HG03196 (cell line): Measurements from ENCODE around the gene FOXP2.
"Not testable (repeated sequence)": the region's sequence is repeated elsewhere in the genome, so short reads cannot be mapped to it uniquely, and the experiment has no call there.

Experiments
- ATAC-seq: cut with Tn5 transposase; IDR thresholded peaks from one replicate; pipeline ENCODE4 v1.9.1; 2021; ENCODE audit not compliant: unreplicated experiment

FOXP2 gene

DNA sequence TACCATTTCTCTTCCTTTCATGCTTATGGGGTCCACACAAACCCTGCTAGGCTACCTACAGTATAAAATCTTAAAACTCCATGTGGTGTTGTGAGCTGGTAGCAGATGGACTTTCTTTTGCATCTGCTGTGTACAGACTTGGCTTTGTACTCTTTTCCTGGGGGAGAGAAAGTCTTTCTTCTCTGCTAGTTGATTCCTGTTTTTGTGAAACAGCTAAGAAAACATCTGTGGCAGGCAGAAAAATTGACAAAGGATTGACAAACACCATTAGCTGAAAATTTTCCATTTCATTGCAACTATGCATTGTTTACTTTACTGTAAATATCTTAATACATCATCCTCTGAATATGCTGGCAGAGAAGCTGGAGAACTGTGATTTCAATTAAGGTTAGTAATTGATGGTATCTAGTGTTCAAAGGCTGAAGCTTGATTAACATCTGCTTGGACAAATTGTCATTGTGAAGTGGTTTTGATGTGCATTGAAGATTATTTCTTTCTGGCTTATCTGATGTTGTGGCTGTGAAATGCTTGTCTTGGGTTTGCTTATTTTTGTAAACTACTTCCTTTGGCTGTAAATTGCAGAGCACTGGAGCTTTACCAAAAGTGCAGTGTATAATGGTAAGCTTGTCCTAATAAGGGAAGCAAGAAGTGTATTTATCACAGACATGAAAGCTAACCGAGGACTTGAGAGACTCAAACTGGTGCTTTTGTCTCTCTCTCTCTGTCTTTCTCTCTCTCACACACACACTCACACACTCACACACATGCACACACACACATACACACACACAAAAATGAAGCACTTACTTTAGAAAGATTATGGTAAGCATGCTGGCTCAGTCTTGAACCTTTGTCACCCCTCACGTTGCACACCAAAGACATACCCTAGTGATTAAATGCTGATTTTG lies at the start of gene FOXP2:
Gene FOXP2 (plus strand): TSS at position 660 of the 908 bp plus-strand sequence. CDS start 11,697 bp downstream, outside the sequence.
- ATAC-seq = no peak

- ATAC-seq = no peak
Observed at GRCh38 chr7:114365791-114366190, 48.8 kb upstream of the FOXP2 start.

DNA sequence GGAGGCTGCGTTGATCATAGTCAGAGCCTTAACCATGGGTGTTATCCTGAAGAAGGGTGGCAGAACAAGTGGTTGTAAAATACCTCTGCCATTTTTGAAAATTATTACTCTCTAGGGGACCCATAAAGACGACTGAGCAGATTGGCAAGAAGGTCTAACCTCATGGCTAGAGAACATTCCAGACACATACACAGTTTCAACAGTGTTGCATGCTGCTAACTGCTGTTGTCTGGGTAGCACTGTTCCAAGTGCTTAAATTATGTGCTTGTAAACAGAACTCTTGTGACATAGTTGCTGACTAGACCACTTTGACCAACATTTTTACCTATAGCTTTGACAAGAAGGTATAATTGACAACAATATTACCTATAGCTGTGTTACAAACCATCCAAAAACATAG lies 46.1 kb upstream of the FOXP2 start:
- ATAC-seq = no peak

DNA sequence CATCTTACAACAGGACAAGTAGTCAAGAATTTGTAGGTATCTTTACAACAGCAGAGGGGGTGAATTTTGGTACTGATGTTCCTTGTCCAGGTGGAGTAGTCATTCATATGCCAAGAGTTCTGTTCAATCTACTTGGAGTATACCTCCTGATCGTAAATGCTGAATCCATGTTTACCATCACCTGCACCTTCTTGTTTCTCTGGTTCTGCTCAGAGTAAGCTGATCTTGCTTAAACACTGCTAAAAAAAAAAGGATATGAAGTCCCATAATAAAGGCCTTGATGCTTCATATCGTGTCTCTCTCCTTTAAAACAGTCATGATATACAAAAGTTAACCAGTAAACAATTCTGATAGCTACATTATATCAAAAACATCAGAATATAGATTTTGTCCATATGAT lies 45.3 kb upstream of the FOXP2 start:
- no peak for ATAC-seq

DNA sequence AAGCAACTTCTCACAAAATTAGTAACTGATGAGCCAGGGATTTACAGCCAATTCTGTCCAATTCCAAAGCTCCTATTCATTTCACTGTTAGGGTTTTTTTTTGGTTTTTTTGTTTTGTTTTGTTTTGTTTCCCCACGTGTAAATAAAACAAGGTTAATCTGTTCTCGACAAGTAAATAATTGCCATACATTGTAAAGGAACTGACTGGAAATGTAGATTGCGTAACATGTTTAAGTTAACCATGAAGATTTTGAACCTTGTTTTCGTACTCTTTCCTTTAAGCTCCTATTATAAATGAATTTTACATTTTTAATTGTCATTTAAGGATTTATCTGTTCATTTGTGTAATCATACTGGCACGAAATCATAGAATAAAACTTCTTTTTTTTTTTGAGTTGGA lies 42.0 kb upstream of the FOXP2 start:
- no peak for ATAC-seq

DNA sequence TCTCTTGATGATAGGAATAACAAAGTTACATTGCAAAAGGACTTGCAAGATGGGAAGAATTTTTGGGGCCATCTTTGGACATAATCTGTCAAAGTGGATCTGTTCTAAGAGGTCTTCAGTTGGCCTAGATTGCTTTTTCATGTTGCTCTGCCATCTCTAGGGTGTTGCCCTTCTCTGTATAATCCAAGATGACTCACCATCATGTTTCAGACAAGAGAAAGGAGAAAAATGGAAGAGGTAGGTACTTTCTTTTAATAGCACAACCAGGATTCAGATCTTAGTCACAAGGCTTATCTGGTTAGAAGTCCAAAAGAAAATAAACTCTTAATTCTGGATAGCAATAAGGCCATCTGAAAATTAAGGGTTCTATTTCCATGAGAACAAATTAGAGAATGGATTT lies 38.7 kb upstream of the FOXP2 start:
- no peak for ATAC-seq

GRCh38 chr7:114383946-114384345 lies 30.7 kb upstream of the FOXP2 start:
- not testable (repeated sequence) for ATAC-seq

GRCh38 chr7:114384346-114384745 lies 30.3 kb upstream of the FOXP2 start:
- ATAC-seq = not testable (repeated sequence)

DNA sequence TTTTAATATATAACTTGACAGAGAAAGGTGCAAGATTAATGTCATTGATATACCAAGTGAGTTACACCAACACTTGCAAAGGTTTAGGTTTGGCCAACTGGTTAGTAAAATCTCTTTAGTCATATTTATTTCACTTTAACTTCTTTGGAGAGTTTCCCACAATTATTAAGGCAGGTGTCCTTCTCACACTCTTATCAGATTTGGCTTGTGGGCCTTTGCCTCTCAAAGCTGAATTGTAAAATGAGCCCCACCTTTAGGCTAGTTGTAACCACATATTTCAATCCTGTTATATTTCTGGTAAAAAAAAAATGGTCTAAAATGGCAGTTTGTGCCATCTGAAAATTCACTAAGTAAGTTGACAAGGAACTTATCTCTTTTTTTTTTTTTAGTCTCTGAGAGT lies 26.6 kb upstream of the FOXP2 start:
- ATAC-seq = no peak

GRCh38 chr7:114392686-114393085 lies 21.9 kb upstream of the FOXP2 start:
- ATAC-seq = no peak

DNA sequence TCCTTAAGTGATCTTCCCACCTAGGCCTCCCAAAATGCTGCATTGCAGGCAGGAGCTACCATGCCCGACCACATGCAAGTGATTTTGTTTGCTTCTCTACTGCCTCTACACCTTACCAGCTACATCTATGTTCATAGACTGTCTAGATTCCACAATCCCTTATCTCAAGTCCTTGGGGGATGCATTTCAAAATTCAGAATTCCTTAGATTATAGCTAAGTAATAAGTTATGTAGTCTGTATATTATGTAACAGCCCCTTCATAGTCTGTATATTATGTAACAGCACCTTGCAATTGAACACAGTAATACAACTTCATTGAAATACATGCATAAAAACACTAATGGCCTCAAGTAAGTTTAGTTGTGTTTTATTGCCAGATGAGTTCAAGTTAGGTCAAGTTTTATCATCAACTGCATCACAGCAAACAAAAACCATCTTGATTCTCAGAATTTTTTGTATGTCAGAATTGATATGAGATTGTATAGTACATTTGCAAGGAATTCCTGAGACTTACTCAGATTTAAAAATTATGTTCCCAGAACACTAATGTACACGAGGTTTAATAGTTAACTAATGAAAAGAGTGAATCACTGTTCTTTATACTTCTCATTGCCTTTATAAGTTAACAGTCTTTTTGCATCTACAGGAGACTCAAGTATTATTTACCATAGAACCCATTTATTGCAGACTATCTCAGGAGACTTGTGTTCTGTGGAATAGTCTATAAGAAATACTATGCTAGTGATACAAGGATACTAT lies 11.6 kb upstream of the FOXP2 start:
- ATAC-seq = no peak

- ATAC-seq = peak; percentile 65
Observed at GRCh38 chr7:114405427-114405826, 9.2 kb upstream of the FOXP2 start.

GRCh38 chr7:114409750-114410149 lies 4.9 kb upstream of the FOXP2 start:
- ATAC-seq = no peak

GRCh38 chr7:114412548-114412947 lies 2.1 kb upstream of the FOXP2 start:
- no peak for ATAC-seq

- ATAC-seq = no peak
Observed at GRCh38 chr7:114413761-114414155, 857 bp upstream of the FOXP2 start.

- ATAC-seq = no peak
Observed at GRCh38 chr7:114415064-114415989, 712 bp downstream of the FOXP2 start.

DNA sequence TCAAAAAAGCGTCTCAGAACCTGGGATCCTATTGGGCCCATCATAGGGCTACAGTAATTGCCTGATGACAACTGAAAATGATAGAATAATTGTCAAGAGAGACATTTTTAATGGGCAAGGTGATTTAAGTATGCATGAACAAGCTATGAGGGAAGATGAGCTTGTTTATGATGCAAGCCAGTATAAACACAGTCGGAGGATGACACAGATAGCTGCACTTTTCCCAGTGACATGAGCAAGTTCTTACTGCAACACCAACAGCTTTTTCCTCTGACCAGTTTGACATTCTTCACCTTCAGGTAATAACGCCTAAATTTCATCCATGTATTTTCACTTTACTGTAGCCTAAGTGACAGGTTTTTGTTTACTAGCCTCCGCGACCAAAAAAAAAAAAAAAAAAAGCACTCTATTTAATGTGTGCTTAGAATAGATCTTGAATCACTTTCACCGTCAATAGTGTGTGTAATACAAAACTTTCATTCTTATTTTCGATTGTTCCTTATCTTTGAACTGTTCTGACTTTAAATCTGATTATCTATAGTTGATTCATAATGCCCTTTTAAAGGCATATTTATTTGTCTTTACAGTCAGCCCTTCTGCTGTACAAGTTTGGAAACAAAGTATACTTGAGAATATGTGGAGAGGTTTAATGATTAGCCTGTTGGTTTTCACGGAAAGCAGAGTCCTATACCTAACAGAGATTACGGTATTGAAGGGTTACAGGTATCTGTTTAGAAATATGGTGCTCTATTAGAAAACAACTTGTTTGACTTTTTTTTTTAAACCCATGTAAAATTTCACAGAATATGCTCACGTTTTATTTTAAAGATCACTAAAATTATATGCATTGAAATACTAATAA lies 1.7 kb downstream of the FOXP2 start:
- ATAC-seq = no peak

GRCh38 chr7:114417290-114417689 lies 2.7 kb downstream of the FOXP2 start:
- ATAC-seq = no peak

- ATAC-seq = no peak
Observed at GRCh38 chr7:114418117-114418516, 3.5 kb downstream of the FOXP2 start.
